ENCODE data around the gene ETS1. TPM values are rescaled to one million over a fixed set of nuclear protein-coding genes. Genes with fewer than 3 reads are reported as not detected.

Gene ETS1
- total RNA-seq, 2 experiments from 2014 or later, result 579 to 590 TPM

DNA sequence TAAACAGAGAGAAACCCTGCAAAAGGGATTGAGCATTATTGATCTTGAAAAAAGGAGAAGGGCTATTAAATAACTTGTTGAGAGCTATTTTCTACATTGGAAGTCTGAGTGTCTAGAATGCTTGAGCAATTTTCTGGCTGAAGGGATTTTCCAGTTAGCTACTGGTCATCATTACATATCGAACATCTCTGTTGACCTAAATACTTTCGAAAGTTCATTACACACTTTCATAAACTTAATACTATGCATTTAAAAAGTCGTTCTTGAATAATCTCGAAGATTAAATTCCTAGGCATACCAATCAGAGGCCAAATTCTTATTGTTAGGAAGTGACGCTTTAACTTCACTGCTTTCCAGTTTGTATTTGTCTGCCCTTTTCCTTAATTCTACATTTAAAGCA lies 13.7 kb downstream of the ETS1 start:
- DNase-seq, result no peak
- Mint-ChIP-seq H3K36me3 (ENCODE audit: low read depth) (no peaks in the 10 kb centered on the region), H3K27ac (no peak overlapping the region), H3K4me3 (no peak overlapping the region), H3K4me1 (ENCODE audit: low read depth) (peaks cover 30% of the 10 kb centered on the region), H3K27me3 (no peaks in the 10 kb centered on the region), H3K9me3 (no peaks in the 10 kb centered on the region)
- Histone ChIP-seq H3K4me3 (ENCODE audit: low read length) (no peak overlapping the region), H3K9me3 (ENCODE audit: control insufficient read depth in 1 of 2, insufficient read depth in 1 of 2, low read length in 2 of 2) (no peaks in the 10 kb centered on the region), H3K27ac (ENCODE audit: low read depth in 1 of 2, low read length in 2 of 2) (no peak overlapping the region), H3K36me3 (ENCODE audit: insufficient read depth, low read length) (no peaks in the 10 kb centered on the region), H3K27me3 (ENCODE audit: control insufficient read depth in 1 of 2, insufficient read depth in 2 of 2, low read length in 2 of 2) (no peaks in the 10 kb centered on the region), H3K4me1 (ENCODE audit: insufficient read depth, low read length) (peaks cover 3% of the 10 kb centered on the region)
- intact Hi-C loops (cut with DNase I, micrococcal nuclease), result no loop called here
- POLR2A ChIA-PET, result interaction anchor here (0.7 to 1.0 kb wide), 3 partner anchors 35 to 120 kb away, joined by 3 to 4 read pairs (median 3); partner anchors contain the start of gene FLI1
- TF ChIP-seq, protein P1, sequence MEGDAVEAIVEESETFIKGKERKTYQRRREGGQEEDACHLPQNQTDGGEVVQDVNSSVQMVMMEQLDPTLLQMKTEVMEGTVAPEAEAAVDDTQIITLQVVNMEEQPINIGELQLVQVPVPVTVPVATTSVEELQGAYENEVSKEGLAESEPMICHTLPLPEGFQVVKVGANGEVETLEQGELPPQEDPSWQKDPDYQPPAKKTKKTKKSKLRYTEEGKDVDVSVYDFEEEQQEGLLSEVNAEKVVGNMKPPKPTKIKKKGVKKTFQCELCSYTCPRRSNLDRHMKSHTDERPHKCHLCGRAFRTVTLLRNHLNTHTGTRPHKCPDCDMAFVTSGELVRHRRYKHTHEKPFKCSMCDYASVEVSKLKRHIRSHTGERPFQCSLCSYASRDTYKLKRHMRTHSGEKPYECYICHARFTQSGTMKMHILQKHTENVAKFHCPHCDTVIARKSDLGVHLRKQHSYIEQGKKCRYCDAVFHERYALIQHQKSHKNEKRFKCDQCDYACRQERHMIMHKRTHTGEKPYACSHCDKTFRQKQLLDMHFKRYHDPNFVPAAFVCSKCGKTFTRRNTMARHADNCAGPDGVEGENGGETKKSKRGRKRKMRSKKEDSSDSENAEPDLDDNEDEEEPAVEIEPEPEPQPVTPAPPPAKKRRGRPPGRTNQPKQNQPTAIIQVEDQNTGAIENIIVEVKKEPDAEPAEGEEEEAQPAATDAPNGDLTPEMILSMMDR (IDR thresholded peaks at IDR 0.05), result no peak
- no peak for ATAC-seq (ENCODE audit: poor library complexity)
- CTCF ChIA-PET, result interaction anchor here (1.3 to 1.4 kb wide), 2 partner anchors 50 to 58 kb away, joined by 3 read pairs; no protein-coding TSS in a partner anchor

DNA sequence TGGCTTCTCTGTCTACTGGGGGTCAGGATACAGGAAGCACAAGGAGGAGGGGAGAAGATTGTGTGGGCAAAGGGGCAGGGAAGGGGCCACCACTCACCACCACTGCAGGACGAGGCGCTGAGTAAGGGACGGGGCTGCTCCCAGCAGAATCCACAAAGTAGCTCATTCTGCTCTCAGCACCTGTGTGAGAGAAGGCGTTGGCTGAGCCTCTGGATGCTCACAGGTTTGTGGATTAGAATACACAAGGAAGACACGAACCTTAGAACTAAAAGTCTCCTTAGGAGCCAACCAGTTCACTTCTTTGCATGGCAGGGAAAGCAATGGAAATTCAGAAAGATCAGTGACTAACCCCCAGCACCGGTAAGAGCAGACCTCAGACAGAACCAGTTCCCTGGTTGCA lies 14.4 kb downstream of the ETS1 start:
- no peaks in the 10 kb centered on the region for H3K36me3 Mint-ChIP-seq (ENCODE audit: low read depth)
- no peak for ATAC-seq (ENCODE audit: poor library complexity)
- no peak overlapping the region for H3K27ac Mint-ChIP-seq
- POLR2A ChIA-PET, result interaction anchor here (0.7 to 1.0 kb wide), 2 partner anchors 36 to 121 kb away, joined by 3 to 4 read pairs; partner anchors contain the start of gene FLI1
- peaks cover 37% of the 10 kb centered on the region for H3K4me1 Mint-ChIP-seq (ENCODE audit: low read depth)
- no peaks in the 10 kb centered on the region for H3K27me3 ChIP-seq (ENCODE audit: control insufficient read depth in 1 of 2, insufficient read depth in 2 of 2, low read length in 2 of 2)
- no peak overlapping the region for H3K27ac ChIP-seq (ENCODE audit: low read depth in 1 of 2, low read length in 2 of 2)
- no peak for DNase-seq
- intact Hi-C loops (cut with DNase I, micrococcal nuclease), result no loop called here
- H3K4me1 ChIP-seq (ENCODE audit: insufficient read depth, low read length), result peaks cover 7% of the 10 kb centered on the region
- H3K9me3 Mint-ChIP-seq, result no peaks in the 10 kb centered on the region
- H3K36me3 ChIP-seq (ENCODE audit: insufficient read depth, low read length), result no peaks in the 10 kb centered on the region
- no peak overlapping the region for H3K4me3 Mint-ChIP-seq
- H3K9me3 ChIP-seq (ENCODE audit: control insufficient read depth in 1 of 2, insufficient read depth in 1 of 2, low read length in 2 of 2), result no peaks in the 10 kb centered on the region
- CTCF ChIA-PET, result interaction anchor here (1.3 to 1.4 kb wide), 2 partner anchors 50 to 59 kb away, joined by 3 read pairs; no protein-coding TSS in a partner anchor
- no peak overlapping the region for H3K4me3 ChIP-seq (ENCODE audit: low read length)
- no peaks in the 10 kb centered on the region for H3K27me3 Mint-ChIP-seq
- TF ChIP-seq, protein P1 (IDR thresholded peaks at IDR 0.05), result no peak

DNA sequence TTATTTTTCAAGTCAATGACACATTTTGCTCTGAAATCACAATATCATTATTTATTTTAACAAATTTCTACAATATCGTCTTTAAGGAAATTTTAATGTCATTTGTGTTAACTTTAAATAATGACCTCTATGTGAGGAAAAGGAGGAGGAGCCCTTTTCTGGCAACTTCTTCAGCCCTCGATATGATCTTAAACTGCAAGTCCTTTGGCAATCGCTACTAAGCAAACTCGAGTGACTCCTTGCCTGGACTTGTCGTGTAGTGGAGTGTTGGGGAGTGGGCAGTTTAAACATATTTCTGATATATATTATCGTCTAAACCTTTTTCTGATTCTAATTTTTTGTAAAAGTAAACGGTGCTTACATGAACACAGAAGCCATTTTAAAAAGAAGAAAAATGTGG lies 16.7 kb downstream of the ETS1 start:
- TF ChIP-seq, protein P1 (IDR thresholded peaks at IDR 0.05), result no peak
- intact Hi-C loops (cut with DNase I, micrococcal nuclease), result no loop called here
- no peak overlapping the region for H3K27ac ChIP-seq (ENCODE audit: low read depth in 1 of 2, low read length in 2 of 2)
- Mint-ChIP-seq H3K36me3 (ENCODE audit: low read depth) (no peaks in the 10 kb centered on the region), H3K27me3 (no peaks in the 10 kb centered on the region), H3K4me3 (no peak overlapping the region), H3K9me3 (no peaks in the 10 kb centered on the region), H3K27ac (no peak overlapping the region), H3K4me1 (ENCODE audit: low read depth) (peaks cover 44% of the 10 kb centered on the region)
- ChIA-PET POLR2A (no interaction called here), CTCF (interaction anchor here (0.6 kb wide), 1 partner anchor 37 kb away, joined by 4 read pairs; no protein-coding TSS in a partner anchor)
- H3K9me3 ChIP-seq (ENCODE audit: control insufficient read depth in 1 of 2, insufficient read depth in 1 of 2, low read length in 2 of 2), result no peaks in the 10 kb centered on the region
- H3K4me3 ChIP-seq (ENCODE audit: low read length), result no peak overlapping the region
- H3K27me3 ChIP-seq (ENCODE audit: control insufficient read depth in 1 of 2, insufficient read depth in 2 of 2, low read length in 2 of 2), result no peaks in the 10 kb centered on the region
- ATAC-seq (ENCODE audit: poor library complexity), result no peak
- no peak for DNase-seq
- H3K4me1 ChIP-seq (ENCODE audit: insufficient read depth, low read length), result peaks cover 10% of the 10 kb centered on the region
- no peaks in the 10 kb centered on the region for H3K36me3 ChIP-seq (ENCODE audit: insufficient read depth, low read length)
